Measurements from ENCODE around the gene DEF6. TPM values are rescaled to one million over a fixed set of nuclear protein-coding genes. Genes with fewer than 3 reads are reported as not detected.

The DEF6 gene, protein sequence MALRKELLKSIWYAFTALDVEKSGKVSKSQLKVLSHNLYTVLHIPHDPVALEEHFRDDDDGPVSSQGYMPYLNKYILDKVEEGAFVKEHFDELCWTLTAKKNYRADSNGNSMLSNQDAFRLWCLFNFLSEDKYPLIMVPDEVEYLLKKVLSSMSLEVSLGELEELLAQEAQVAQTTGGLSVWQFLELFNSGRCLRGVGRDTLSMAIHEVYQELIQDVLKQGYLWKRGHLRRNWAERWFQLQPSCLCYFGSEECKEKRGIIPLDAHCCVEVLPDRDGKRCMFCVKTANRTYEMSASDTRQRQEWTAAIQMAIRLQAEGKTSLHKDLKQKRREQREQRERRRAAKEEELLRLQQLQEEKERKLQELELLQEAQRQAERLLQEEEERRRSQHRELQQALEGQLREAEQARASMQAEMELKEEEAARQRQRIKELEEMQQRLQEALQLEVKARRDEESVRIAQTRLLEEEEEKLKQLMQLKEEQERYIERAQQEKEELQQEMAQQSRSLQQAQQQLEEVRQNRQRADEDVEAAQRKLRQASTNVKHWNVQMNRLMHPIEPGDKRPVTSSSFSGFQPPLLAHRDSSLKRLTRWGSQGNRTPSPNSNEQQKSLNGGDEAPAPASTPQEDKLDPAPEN
- total RNA-seq (16.3 TPM), polyA plus RNA-seq (ENCODE audit: insufficient read depth, low read depth, low replicate concordance) (2.7 TPM)
- long read RNA-seq, donor 1, partial matches to known transcripts, result 0 of 3 reads
- long read RNA-seq, donor 1, other reads (novel, unspliced or antisense), result 0 of 3 reads
- long read RNA-seq, donor 2, partial matches to known transcripts, result 0 of 1 reads
- long read RNA-seq, donor 2, other reads (novel, unspliced or antisense), result 0 of 1 reads
- long read RNA-seq, donor 3, result 0 reads
- long read RNA-seq, donor 4, partial matches to known transcripts, result 0 of 2 reads
- long read RNA-seq, donor 4, other reads (novel, unspliced or antisense), result 0 of 2 reads
- long read RNA-seq, donor 5, result 0 reads
- long read RNA-seq, donor 6, result 0 reads
- long read RNA-seq, donor 7, transcript DEF6-201 (11 exons, 2,262 nt), result major isoform, 9 of 14 reads
- long read RNA-seq, donor 7, partial matches to known transcripts, result 4 of 14 reads
- long read RNA-seq, donor 7, other reads (novel, unspliced or antisense), result 1 of 14 reads
- long read RNA-seq, donor 8, result 0 reads
- long read RNA-seq, donor 9, result 0 reads
- long read RNA-seq, donor 10, result 0 reads

DNA sequence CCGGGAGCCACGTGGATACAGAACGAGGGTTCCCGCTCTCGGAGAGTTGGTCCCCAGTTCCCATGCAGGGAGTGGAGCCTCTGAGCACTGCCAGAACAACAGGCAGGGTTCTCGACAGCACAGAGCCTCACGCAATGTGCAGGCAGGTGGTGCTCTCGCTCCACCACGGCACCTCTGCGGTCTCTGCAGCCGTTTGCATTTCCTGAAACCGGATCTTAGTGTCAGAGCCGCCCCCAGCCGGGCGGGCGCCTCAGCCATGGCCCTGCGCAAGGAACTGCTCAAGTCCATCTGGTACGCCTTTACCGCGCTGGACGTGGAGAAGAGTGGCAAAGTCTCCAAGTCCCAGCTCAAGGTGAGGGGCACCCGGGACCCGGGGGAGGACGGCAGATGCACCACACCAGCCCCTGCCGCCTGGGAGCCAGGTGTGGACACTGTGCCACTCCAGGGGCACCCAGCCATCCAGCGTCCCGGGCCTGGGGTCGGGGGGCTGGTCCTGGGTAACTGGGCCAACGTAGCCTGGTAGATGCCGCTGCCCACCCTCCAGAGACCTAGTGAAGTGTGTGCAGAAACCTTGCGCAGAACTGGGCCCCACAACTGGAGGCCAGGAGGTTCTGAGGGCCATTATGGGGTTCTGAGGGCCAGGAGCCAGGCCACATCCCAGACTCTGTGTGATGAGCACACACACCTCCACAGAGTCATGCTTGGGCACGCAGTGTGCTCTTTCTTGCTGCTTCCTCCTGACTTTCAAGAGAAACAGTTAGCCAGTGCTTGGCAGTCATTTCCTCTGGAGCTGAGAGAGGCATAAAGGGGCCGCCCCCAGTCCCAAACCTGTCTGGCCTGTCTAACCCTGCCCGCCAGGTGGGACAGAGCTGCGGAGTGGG is at the start of gene DEF6:
DEF6 (plus strand) TSS at position 218 of the 881 bp plus-strand sequence; CDS start at position 257, 39 bp downstream.
- Histone ChIP-seq H3K4me1 (ENCODE audit: control insufficient read depth in 2 of 3, insufficient read depth in 2 of 3, low read depth in 1 of 3, low read length in 3 of 3) (peaks cover 0 to 10% (median 0%) of the 10 kb centered on the region in 3 donors), H3K4me3 (ENCODE audit: low read length in 3 of 3) (peak within 1 kb of the TSS in 2 of 3 donors; percentile 30 to 37), H3K27ac (ENCODE audit: low read depth in 2 of 2, low read length in 2 of 2) (no peak within 1 kb of the TSS), H3K27me3 (ENCODE audit: control insufficient read depth, insufficient read depth, low read length) (no peaks in the 10 kb centered on the region), H3K9ac (ENCODE audit: low read length in 3 of 3) (peak within 1 kb of the TSS in 1 of 3 donors; percentile 9), H3K36me3 (ENCODE audit: control insufficient read depth in 2 of 3, insufficient read depth in 3 of 3, low read length in 3 of 3) (peaks cover 3 to 10% (median 9%) of the 10 kb centered on the region in 3 donors), H3K9me3 (ENCODE audit: control insufficient read depth in 2 of 3, insufficient read depth in 1 of 3, low read length in 3 of 3) (no peaks in the 10 kb centered on the region)
- intact Hi-C loops (cut with DNase I), result no loop called here
- DNase-seq (peak; percentile 92 to 96 (median 92)), FAIRE-seq (no peak)
- TF ChIP-seq, protein P1, sequence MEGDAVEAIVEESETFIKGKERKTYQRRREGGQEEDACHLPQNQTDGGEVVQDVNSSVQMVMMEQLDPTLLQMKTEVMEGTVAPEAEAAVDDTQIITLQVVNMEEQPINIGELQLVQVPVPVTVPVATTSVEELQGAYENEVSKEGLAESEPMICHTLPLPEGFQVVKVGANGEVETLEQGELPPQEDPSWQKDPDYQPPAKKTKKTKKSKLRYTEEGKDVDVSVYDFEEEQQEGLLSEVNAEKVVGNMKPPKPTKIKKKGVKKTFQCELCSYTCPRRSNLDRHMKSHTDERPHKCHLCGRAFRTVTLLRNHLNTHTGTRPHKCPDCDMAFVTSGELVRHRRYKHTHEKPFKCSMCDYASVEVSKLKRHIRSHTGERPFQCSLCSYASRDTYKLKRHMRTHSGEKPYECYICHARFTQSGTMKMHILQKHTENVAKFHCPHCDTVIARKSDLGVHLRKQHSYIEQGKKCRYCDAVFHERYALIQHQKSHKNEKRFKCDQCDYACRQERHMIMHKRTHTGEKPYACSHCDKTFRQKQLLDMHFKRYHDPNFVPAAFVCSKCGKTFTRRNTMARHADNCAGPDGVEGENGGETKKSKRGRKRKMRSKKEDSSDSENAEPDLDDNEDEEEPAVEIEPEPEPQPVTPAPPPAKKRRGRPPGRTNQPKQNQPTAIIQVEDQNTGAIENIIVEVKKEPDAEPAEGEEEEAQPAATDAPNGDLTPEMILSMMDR (IDR thresholded peaks at IDR 0.05; ENCODE audit: borderline replicate concordance, extremely low read depth, insufficient read depth), result peak; percentile 68

- DNase-seq (no peak), FAIRE-seq (no peak)
- intact Hi-C loops (cut with DNase I), result loop anchor here (10.0 kb wide), 1 partner anchor 103 kb away; the partner anchor contains the start of gene TCP11
- Histone ChIP-seq H3K27ac (ENCODE audit: low read depth in 2 of 2, low read length in 2 of 2) (no peak overlapping the region), H3K4me1 (ENCODE audit: control insufficient read depth in 2 of 3, insufficient read depth in 2 of 3, low read depth in 1 of 3, low read length in 3 of 3) (no peaks in the 10 kb centered on the region), H3K27me3 (ENCODE audit: control insufficient read depth, insufficient read depth, low read length) (no peaks in the 10 kb centered on the region), H3K36me3 (ENCODE audit: control insufficient read depth in 2 of 3, insufficient read depth in 3 of 3, low read length in 3 of 3) (peaks cover 5 to 16% (median 6%) of the 10 kb centered on the region in 3 donors), H3K9ac (ENCODE audit: low read length in 3 of 3) (no peak overlapping the region), H3K9me3 (ENCODE audit: control insufficient read depth in 2 of 3, insufficient read depth in 1 of 3, low read length in 3 of 3) (no peaks in the 10 kb centered on the region), H3K4me3 (ENCODE audit: low read length in 3 of 3) (no peak overlapping the region)
- TF ChIP-seq, protein P1 (IDR thresholded peaks at IDR 0.05; ENCODE audit: borderline replicate concordance, extremely low read depth, insufficient read depth), result no peak
These were observed 49.3 kb upstream of the DEF6 start for GRCh38 chr6:35248300-35248699.

GRCh38 chr6:35248965-35249364 is 48.7 kb upstream of the DEF6 start:
- no peak for FAIRE-seq
- intact Hi-C loops (cut with DNase I), result loop anchor here (10.0 kb wide), 1 partner anchor 104 kb away; the partner anchor contains the start of gene TCP11
- TF ChIP-seq, protein P1 (IDR thresholded peaks at IDR 0.05; ENCODE audit: borderline replicate concordance, extremely low read depth, insufficient read depth), result no peak

More at GRCh38 chr6:35248965-35249364, 48.7 kb upstream of the DEF6 start:
- Histone ChIP-seq H3K4me3 (ENCODE audit: low read length in 3 of 3) (no peak overlapping the region), H3K9me3 (ENCODE audit: control insufficient read depth in 2 of 3, insufficient read depth in 1 of 3, low read length in 3 of 3) (no peaks in the 10 kb centered on the region), H3K27me3 (ENCODE audit: control insufficient read depth, insufficient read depth, low read length) (no peaks in the 10 kb centered on the region), H3K36me3 (ENCODE audit: control insufficient read depth in 2 of 3, insufficient read depth in 3 of 3, low read length in 3 of 3) (peaks cover 5 to 13% (median 6%) of the 10 kb centered on the region in 3 donors), H3K4me1 (ENCODE audit: control insufficient read depth in 2 of 3, insufficient read depth in 2 of 3, low read depth in 1 of 3, low read length in 3 of 3) (no peaks in the 10 kb centered on the region), H3K27ac (ENCODE audit: low read depth in 2 of 2, low read length in 2 of 2) (no peak overlapping the region), H3K9ac (ENCODE audit: low read length in 3 of 3) (no peak overlapping the region)
- no peak for DNase-seq
